ENCODE measurements around the gene CALR3. TPM values are rescaled to one million over a fixed set of nuclear protein-coding genes. Genes with fewer than 3 reads are reported as not detected.

Gene CALR3
- total RNA-seq, 4 donors from 2014 or later, result not detected

DNA sequence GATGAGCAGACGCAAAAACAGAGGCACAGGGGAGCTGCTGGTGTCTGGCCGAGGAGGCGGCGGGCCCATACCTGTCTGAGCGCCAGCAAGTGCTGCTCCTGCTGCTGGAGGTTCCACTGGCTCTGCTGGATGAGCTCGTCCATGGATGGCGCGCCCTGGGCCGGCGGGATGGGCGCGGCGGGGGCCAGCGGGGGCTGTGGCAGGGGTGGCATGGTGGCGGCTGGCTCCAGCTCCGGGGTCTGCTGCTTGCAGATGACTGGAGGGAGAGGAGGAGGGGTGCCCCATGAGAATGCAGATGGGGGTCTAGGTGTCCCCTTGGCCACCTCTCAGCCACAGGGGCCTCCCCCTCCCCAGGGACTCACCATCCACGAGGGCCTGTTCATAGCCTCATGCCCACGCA, 39.4 kb upstream of the CALR3 start:
- DNase-seq (ENCODE audit: low spot score in 2 of 2), result no peak
- Histone ChIP-seq H3K9me3 (no peaks in the 10 kb centered on the region), H3K27ac (no peak overlapping the region), H3K36me3 (peaks cover 14 to 97% (median 52%) of the 10 kb centered on the region in 3 donors), H3K27me3 (no peaks in the 10 kb centered on the region), H3K4me1 (peaks cover 0 to 28% (median 11%) of the 10 kb centered on the region in 4 donors), H3K4me3 (no peak overlapping the region)
- no peak for TF ChIP-seq POLR2A (IDR thresholded peaks at IDR 0.05)
- TF ChIP-seq EP300 (IDR thresholded peaks at IDR 0.05), result no peak
- TF ChIP-seq, protein P1, sequence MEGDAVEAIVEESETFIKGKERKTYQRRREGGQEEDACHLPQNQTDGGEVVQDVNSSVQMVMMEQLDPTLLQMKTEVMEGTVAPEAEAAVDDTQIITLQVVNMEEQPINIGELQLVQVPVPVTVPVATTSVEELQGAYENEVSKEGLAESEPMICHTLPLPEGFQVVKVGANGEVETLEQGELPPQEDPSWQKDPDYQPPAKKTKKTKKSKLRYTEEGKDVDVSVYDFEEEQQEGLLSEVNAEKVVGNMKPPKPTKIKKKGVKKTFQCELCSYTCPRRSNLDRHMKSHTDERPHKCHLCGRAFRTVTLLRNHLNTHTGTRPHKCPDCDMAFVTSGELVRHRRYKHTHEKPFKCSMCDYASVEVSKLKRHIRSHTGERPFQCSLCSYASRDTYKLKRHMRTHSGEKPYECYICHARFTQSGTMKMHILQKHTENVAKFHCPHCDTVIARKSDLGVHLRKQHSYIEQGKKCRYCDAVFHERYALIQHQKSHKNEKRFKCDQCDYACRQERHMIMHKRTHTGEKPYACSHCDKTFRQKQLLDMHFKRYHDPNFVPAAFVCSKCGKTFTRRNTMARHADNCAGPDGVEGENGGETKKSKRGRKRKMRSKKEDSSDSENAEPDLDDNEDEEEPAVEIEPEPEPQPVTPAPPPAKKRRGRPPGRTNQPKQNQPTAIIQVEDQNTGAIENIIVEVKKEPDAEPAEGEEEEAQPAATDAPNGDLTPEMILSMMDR (IDR thresholded peaks at IDR 0.05), result no peak
- WGBS, 2 donors, result 89 to 94% methylated on average over 17 to 18 of the region's 18 CpGs

DNA sequence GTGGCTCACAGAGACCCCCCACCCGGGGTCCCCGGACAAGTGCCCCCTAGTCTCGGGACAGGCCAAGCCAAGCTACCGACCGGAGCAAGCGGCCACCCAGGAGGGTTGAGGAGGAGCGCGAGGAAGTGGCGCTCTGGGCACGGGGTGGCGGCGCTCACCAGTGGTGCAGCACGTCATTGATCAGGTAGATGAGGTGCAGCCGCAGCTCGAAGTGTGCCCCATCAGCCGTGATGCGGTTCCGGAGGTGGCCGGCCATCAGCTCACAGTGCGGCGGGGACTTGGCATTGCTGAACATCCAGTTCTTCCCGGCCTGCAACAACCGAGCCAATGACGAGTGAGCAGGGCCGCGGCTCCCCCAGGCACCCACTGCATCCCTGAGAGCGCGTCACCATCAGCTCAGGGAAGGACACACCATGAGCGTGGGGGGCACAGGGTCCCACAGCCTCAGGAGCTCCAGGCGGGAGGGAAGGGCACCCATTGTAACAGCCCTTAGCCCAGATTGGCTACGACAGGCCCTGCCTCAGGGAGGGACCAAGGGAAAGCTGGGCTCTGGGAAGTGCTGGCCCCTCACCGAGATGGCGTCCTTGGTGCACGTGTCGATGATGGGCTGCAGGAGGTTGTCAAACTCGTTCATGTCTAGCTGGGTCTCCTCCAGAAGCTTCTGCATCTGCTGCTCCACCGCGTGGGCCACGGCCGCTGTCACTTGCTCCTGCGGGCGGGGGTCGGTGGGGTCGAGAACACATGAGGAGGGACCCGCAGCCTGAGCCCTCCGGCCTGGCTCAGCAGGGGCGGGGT, 36.7 kb upstream of the CALR3 start:
- no peaks in the 10 kb centered on the region for H3K9me3 ChIP-seq
- no peak overlapping the region for H3K27ac ChIP-seq
- 93 to 94% methylated on average over 37 to 43 of the region's 47 CpGs for WGBS, 2 donors
- DNase-seq (ENCODE audit: low spot score in 2 of 2), result no peak
- H3K27me3 ChIP-seq, result no peaks in the 10 kb centered on the region
- no peak for TF ChIP-seq POLR2A (IDR thresholded peaks at IDR 0.05)
- TF ChIP-seq, protein P1 (IDR thresholded peaks at IDR 0.05), result no peak
- no peak for TF ChIP-seq EP300 (IDR thresholded peaks at IDR 0.05)
- H3K4me1 ChIP-seq, result peaks cover 0 to 12% (median 0%) of the 10 kb centered on the region in 4 donors
- peaks cover 15 to 100% (median 71%) of the 10 kb centered on the region in 3 donors for H3K36me3 ChIP-seq
- H3K4me3 ChIP-seq, result no peak overlapping the region

DNA sequence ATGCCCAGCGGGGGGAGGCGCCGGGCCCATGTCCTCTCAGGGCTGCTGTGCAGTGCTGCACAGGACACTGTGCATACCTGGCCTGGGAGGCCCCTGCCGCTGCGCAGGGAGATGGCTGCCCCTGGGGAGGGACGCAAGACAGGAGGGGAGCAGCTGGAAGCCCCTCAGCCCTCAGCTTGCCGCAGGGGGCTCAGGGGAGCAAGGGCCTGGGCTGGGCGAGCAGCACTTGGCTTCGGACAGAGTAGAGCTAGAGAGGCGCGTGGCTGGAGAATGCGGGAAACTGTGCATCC, 35.4 kb upstream of the CALR3 start:
- peaks cover 21 to 100% (median 73%) of the 10 kb centered on the region in 3 donors for H3K36me3 ChIP-seq
- H3K4me1 ChIP-seq, result no peaks in the 10 kb centered on the region
- no peaks in the 10 kb centered on the region for H3K9me3 ChIP-seq
- no peak for DNase-seq (ENCODE audit: low spot score in 2 of 2)
- 93 to 96% methylated on average over 11 to 12 of the region's 12 CpGs for WGBS, 2 donors
- no peak for TF ChIP-seq POLR2A (IDR thresholded peaks at IDR 0.05)
- TF ChIP-seq EP300 (IDR thresholded peaks at IDR 0.05), result no peak
- TF ChIP-seq, protein P1 (IDR thresholded peaks at IDR 0.05), result no peak
- H3K27me3 ChIP-seq, result no peaks in the 10 kb centered on the region
- no peak overlapping the region for H3K27ac ChIP-seq
- no peak overlapping the region for H3K4me3 ChIP-seq

DNA sequence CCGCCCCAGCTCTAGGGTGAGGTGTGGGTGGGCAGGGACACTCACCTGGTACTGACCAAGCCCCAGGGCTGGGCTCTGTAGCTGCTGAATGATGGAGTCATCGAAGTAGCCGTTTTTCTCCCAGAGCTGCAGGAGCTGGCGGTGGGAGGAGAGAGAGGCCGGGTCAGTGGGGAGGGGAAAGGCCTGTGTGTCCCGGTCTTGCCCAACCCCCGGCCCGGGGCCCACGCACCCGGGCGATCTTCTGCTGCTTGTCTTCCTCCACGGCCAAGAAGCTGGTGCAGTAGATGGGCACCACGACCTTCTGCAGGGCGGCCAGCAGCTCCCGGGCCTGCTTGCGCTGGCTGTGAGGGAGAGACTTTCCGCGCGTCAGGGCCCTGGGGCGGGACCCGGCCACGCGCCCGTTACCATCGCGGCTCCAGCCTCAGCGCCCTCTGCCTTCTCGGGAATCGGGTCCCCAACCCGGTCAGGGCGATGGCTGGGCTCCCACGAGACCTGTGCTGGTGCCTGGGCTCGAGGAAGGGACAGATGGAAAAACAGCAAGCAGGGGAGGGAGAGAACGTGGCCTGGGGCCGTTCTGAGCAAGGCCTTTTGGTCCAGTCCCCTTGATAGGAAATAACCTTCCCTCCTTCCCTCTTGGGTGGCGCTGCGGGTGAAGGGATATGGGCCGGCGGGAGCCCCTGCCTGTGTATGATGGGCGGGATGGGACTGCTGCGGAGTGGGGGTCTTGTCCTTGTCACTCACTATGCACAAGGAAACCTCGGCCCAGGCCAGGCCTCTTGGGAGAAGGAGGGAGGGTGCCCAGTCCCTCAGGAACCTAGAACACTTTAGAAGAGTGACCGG, 34.8 kb upstream of the CALR3 start:
- H3K4me3 ChIP-seq, result no peak overlapping the region
- H3K4me1 ChIP-seq, result no peaks in the 10 kb centered on the region
- H3K36me3 ChIP-seq, result peaks cover 21 to 100% (median 75%) of the 10 kb centered on the region in 3 donors
- TF ChIP-seq, protein P1 (IDR thresholded peaks at IDR 0.05), result no peak
- TF ChIP-seq POLR2A (IDR thresholded peaks at IDR 0.05) (no peak), EP300 (IDR thresholded peaks at IDR 0.05) (no peak)
- DNase-seq (ENCODE audit: low spot score in 2 of 2), result no peak
- WGBS, 2 donors, result 91% methylated on average over 40 to 43 of the region's 43 CpGs
- H3K27me3 ChIP-seq, result no peaks in the 10 kb centered on the region
- no peaks in the 10 kb centered on the region for H3K9me3 ChIP-seq
- no peak overlapping the region for H3K27ac ChIP-seq
